Liver (tissue), 9 donors: ENCODE results near the gene ZNF814. TPM values are rescaled to one million over a fixed set of nuclear protein-coding genes. Genes with fewer than 3 reads are reported as not detected.

ENCODE experiments used
- DNase-seq: peaks from one replicate; pipeline ENCODE4 v3.0.0-alpha.2; 2017; ENCODE audit warnings: low spot score
- H3K27ac ChIP-seq, 2 donors: one replicate each; pipeline ENCODE4 v1.7.0; 2013; ENCODE audit warnings: inconsistent platforms in 2 of 2, low read length in 2 of 2, control low read depth in 1 of 2, low read depth in 1 of 2, mild to moderate bottlenecking in 1 of 2
- H3K27me3 ChIP-seq, 4 donors: one replicate each; pipeline versions ENCODE4 v1.6.1 to v1.7.0; 2013; ENCODE audit warnings: low read length in 3 of 4, inconsistent platforms in 1 of 4, mild to moderate bottlenecking in 1 of 4, moderate library complexity in 1 of 4; ENCODE audit not compliant: control insufficient read depth in 4 of 4, insufficient read depth in 4 of 4
- H3K36me3 ChIP-seq, 4 donors: one replicate each; pipeline versions ENCODE4 v1.6.1 to v1.7.0; 2013; ENCODE audit warnings: low read length in 3 of 4, mild to moderate bottlenecking in 3 of 4, low read depth in 1 of 4, moderate library complexity in 1 of 4; ENCODE audit not compliant: control insufficient read depth in 4 of 4, insufficient read depth in 3 of 4
- H3K4me1 ChIP-seq, 4 donors: one replicate each; pipeline versions ENCODE4 v1.6.1 to v1.7.0; 2013; ENCODE audit warnings: low read length in 3 of 4, mild to moderate bottlenecking in 3 of 4, moderate library complexity in 1 of 4; ENCODE audit not compliant: control insufficient read depth in 4 of 4, insufficient read depth in 4 of 4
- H3K4me3 ChIP-seq, 3 donors: one replicate each; pipeline versions ENCODE4 v1.6.1 to v1.7.0; 2013; ENCODE audit warnings: low read length in 3 of 3, control low read depth in 1 of 3, low read depth in 1 of 3, mild to moderate bottlenecking in 1 of 3
- H3K9ac ChIP-seq, 2 donors: one replicate each; pipeline ENCODE4 v1.7.0; 2013; ENCODE audit warnings: low read length in 2 of 2, mild to moderate bottlenecking in 2 of 2, moderate library complexity in 2 of 2, control low read depth in 1 of 2, low read depth in 1 of 2
- H3K9me3 ChIP-seq, 4 donors: one replicate each; pipeline versions ENCODE4 v1.6.1 to v1.7.0; 2013; ENCODE audit warnings: low read length in 3 of 4; ENCODE audit not compliant: control insufficient read depth in 4 of 4
- EGR1 ChIP-seq, 2 donors: IDR thresholded peaks; 2 replicates each; pipeline ENCODE4 v1.6.1; 2016 to 2018; ENCODE audit warnings: antibody characterized with exemption in 2 of 2, low read depth in 2 of 2
- FOXA1 ChIP-seq: IDR thresholded peaks from 2 replicates; pipeline ENCODE4 v1.6.1; 2016; ENCODE audit warnings: antibody characterized with exemption
- FOXA2 ChIP-seq: IDR thresholded peaks from 2 replicates; pipeline ENCODE4 v1.6.1; 2016; ENCODE audit warnings: antibody characterized with exemption
- GABPA ChIP-seq, 2 donors: IDR thresholded peaks in 1 of 2; conservative IDR thresholded peaks in 1 of 2; 2 replicates each; pipeline ENCODE4 v1.6.1; 2016; ENCODE audit warnings: antibody characterized with exemption in 2 of 2, mild to moderate bottlenecking in 1 of 2, moderate library complexity in 1 of 2
- HNF4A ChIP-seq, 2 donors: conservative IDR thresholded peaks; 2 replicates each; pipeline ENCODE4 v1.6.1; 2016; ENCODE audit warnings: antibody characterized with exemption in 2 of 2, mild to moderate bottlenecking in 2 of 2
- HNF4G ChIP-seq: IDR thresholded peaks from 2 replicates; pipeline ENCODE4 v1.6.1; 2016; ENCODE audit warnings: antibody characterized with exemption
- JUND ChIP-seq, 2 donors: IDR thresholded peaks; 2 replicates each; pipeline ENCODE4 v1.6.1; 2016; ENCODE audit warnings: antibody characterized with exemption in 2 of 2
- NR2F2 ChIP-seq: IDR thresholded peaks from 2 replicates; pipeline ENCODE4 v1.6.1; 2016; ENCODE audit warnings: antibody characterized with exemption
- RXRA ChIP-seq, 2 donors: IDR thresholded peaks; 2 replicates each; pipeline ENCODE4 v1.6.1; 2017 to 2018; ENCODE audit warnings: antibody characterized with exemption in 2 of 2, mild to moderate bottlenecking in 1 of 2
- SP1 ChIP-seq: IDR thresholded peaks from 2 replicates; pipeline ENCODE4 v1.6.1; 2018; ENCODE audit warnings: antibody characterized with exemption, mild to moderate bottlenecking
- TAF1 ChIP-seq: conservative IDR thresholded peaks from 2 replicates; pipeline ENCODE4 v1.6.1; 2016; ENCODE audit warnings: antibody characterized with exemption, mild to moderate bottlenecking
- YY1 ChIP-seq: IDR thresholded peaks from 2 replicates; pipeline ENCODE4 v1.6.1; 2016; ENCODE audit warnings: antibody characterized with exemption, mild to moderate bottlenecking
- WGBS: extraction: QIAGEN DNeasy Blood & Tissue Kit; methylation state at CpG from one replicate; pipeline ENCODE4 v1.1.7; 2013; 5-methylcytosine and 5-hydroxymethylcytosine counted together
- polyA plus RNA-seq, 2 donors: library from polyadenylated mRNA; stranded (reverse) in 1 of 2; unstranded in 1 of 2; fragments of 200-250 nt in 1 of 2; fragments of >200 nt in 1 of 2; fragmentation: Nextera tagmentation in 1 of 2; extraction: Ambion mirVana in 1 of 2; gene quantifications; one replicate each; pipeline versions ENCODE4 v1.2.1 to v1.2.3, GENCODE V29; 2013 to 2015
- total RNA-seq, 2 donors: library from RNA; depleted of rRNA; stranded (reverse); fragments of >200 nt; gene quantifications; one replicate each; pipeline ENCODE4 v1.2.3, GENCODE V29; 2014
- TF ChIP-seq, protein P1 (sequence below): fragments of 150-350 bp; IDR thresholded peaks from 2 replicates; pipeline ENCODE4 v1.5.1; 2017; ENCODE audit warnings: improper control_type of control experiment, low read depth, low read length; ENCODE audit not compliant: missing input control
- TF ChIP-seq, protein P2 (sequence below): IDR thresholded peaks from 2 replicates; pipeline ENCODE4 v1.6.1; 2016; ENCODE audit warnings: antibody characterized with exemption, mild to moderate bottlenecking
- TF ChIP-seq, protein P3 (sequence below): IDR thresholded peaks from 2 replicates; pipeline ENCODE4 v1.6.1; 2016; ENCODE audit warnings: antibody characterized with exemption
- TF ChIP-seq, protein P4 (sequence below): IDR thresholded peaks from 2 replicates; pipeline ENCODE4 v1.6.1; 2016; ENCODE audit warnings: antibody characterized with exemption
- donor health status: healthy.
- donor health status: healthy.
- donor health status: healthy.
- donor health status: healthy.
- donor health status: healthy.

Gene ZNF814
- total and polyA plus RNA-seq, 4 donors, result 6.9 to 13.8 (median 8.2) TPM

DNA sequence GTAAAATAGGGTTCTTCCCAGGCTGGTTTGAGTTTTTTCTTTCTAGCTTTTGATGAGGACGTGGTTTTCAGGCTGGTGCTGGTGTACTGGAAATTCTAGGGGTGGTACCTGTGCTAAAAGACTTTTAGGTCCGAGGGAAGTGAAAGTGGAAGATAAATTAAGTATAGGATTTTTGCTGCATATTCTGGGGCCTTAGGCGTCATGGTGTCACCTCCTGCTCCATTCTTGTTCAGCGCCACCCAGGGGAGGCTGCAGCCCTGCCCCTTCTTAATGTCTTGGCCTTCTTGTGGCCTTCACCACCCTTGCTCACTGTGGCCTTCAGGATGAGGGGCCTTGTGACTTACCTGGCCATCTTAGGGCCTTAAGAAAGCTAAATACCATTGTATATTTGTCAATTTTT is 86.6 kb downstream of the ZNF814 start:
- Histone ChIP-seq H3K9ac (no peak overlapping the region), H3K27me3 (no peaks in the 10 kb centered on the region), H3K27ac (no peak overlapping the region), H3K4me1 (peaks cover 7 to 17% (median 12%) of the 10 kb centered on the region in 4 donors), H3K4me3 (no peak overlapping the region), H3K36me3 (peaks cover 0 to 5% (median 3%) of the 10 kb centered on the region in 4 donors), H3K9me3 (no peaks in the 10 kb centered on the region)
- WGBS, result 92% methylated on average over 4 of the region's 4 CpGs
- TF ChIP-seq NR2F2 (no peak), HNF4G (no peak), YY1 (no peak), RXRA (IDR thresholded peaks at IDR 0.05) (no peak), FOXA2 (no peak), JUND (IDR thresholded peaks at IDR 0.05) (no peak), FOXA1 (no peak), GABPA (IDR thresholded peaks at IDR 0.05 in 1 of 2, conservative IDR thresholded peaks at IDR 0.05 in 1 of 2) (no peak)
- TF ChIP-seq, protein P1, sequence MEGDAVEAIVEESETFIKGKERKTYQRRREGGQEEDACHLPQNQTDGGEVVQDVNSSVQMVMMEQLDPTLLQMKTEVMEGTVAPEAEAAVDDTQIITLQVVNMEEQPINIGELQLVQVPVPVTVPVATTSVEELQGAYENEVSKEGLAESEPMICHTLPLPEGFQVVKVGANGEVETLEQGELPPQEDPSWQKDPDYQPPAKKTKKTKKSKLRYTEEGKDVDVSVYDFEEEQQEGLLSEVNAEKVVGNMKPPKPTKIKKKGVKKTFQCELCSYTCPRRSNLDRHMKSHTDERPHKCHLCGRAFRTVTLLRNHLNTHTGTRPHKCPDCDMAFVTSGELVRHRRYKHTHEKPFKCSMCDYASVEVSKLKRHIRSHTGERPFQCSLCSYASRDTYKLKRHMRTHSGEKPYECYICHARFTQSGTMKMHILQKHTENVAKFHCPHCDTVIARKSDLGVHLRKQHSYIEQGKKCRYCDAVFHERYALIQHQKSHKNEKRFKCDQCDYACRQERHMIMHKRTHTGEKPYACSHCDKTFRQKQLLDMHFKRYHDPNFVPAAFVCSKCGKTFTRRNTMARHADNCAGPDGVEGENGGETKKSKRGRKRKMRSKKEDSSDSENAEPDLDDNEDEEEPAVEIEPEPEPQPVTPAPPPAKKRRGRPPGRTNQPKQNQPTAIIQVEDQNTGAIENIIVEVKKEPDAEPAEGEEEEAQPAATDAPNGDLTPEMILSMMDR, result no peak
- TF ChIP-seq, protein P2, sequence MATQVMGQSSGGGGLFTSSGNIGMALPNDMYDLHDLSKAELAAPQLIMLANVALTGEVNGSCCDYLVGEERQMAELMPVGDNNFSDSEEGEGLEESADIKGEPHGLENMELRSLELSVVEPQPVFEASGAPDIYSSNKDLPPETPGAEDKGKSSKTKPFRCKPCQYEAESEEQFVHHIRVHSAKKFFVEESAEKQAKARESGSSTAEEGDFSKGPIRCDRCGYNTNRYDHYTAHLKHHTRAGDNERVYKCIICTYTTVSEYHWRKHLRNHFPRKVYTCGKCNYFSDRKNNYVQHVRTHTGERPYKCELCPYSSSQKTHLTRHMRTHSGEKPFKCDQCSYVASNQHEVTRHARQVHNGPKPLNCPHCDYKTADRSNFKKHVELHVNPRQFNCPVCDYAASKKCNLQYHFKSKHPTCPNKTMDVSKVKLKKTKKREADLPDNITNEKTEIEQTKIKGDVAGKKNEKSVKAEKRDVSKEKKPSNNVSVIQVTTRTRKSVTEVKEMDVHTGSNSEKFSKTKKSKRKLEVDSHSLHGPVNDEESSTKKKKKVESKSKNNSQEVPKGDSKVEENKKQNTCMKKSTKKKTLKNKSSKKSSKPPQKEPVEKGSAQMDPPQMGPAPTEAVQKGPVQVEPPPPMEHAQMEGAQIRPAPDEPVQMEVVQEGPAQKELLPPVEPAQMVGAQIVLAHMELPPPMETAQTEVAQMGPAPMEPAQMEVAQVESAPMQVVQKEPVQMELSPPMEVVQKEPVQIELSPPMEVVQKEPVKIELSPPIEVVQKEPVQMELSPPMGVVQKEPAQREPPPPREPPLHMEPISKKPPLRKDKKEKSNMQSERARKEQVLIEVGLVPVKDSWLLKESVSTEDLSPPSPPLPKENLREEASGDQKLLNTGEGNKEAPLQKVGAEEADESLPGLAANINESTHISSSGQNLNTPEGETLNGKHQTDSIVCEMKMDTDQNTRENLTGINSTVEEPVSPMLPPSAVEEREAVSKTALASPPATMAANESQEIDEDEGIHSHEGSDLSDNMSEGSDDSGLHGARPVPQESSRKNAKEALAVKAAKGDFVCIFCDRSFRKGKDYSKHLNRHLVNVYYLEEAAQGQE, result no peak
- TF ChIP-seq, protein P3, sequence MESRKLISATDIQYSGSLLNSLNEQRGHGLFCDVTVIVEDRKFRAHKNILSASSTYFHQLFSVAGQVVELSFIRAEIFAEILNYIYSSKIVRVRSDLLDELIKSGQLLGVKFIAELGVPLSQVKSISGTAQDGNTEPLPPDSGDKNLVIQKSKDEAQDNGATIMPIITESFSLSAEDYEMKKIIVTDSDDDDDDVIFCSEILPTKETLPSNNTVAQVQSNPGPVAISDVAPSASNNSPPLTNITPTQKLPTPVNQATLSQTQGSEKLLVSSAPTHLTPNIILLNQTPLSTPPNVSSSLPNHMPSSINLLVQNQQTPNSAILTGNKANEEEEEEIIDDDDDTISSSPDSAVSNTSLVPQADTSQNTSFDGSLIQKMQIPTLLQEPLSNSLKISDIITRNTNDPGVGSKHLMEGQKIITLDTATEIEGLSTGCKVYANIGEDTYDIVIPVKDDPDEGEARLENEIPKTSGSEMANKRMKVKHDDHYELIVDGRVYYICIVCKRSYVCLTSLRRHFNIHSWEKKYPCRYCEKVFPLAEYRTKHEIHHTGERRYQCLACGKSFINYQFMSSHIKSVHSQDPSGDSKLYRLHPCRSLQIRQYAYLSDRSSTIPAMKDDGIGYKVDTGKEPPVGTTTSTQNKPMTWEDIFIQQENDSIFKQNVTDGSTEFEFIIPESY, result no peak
- TF ChIP-seq, protein P4, sequence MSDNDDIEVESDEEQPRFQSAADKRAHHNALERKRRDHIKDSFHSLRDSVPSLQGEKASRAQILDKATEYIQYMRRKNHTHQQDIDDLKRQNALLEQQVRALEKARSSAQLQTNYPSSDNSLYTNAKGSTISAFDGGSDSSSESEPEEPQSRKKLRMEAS, result no peak
- no peak for DNase-seq

DNA sequence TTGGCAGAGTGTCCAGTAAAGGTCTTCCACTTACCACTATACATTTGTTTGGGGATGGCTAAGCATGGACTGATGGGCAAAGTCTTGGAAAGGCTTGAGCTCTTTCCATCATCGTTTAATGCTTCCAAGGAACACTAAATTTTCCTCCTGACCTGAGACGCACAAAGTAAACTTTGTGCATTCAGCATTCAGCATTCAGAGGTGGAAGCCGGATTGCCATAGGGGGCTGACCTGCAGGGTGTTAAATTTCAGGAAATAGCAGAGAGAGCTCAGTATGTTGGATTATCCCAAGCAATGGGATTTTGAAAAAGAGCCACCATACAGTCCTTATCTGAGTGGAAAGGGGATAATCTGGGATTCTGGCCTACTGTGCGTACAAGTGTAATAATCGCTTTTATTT is 88.1 kb downstream of the ZNF814 start:
- WGBS, result 92% methylated on average over 5 of the region's 5 CpGs
- H3K36me3 ChIP-seq, result peaks cover 0 to 11% (median 7%) of the 10 kb centered on the region in 4 donors
- H3K27me3 ChIP-seq, result no peaks in the 10 kb centered on the region
- no peak overlapping the region for H3K9ac ChIP-seq
- H3K9me3 ChIP-seq, result no peaks in the 10 kb centered on the region
- H3K4me3 ChIP-seq, result no peak overlapping the region
- H3K4me1 ChIP-seq, result peaks cover 7 to 16% (median 12%) of the 10 kb centered on the region in 4 donors
- no peak overlapping the region for H3K27ac ChIP-seq
- DNase-seq, result no peak
- TF ChIP-seq EGR1 (IDR thresholded peaks at IDR 0.05; ENCODE audit: low read depth in 2 of 2), result no peak
- no peak for TF ChIP-seq HNF4A (conservative IDR thresholded peaks at IDR 0.05)
- TF ChIP-seq, protein P3, result no peak
- no peak for TF ChIP-seq RXRA (IDR thresholded peaks at IDR 0.05)
- TF ChIP-seq SP1, result no peak
- TF ChIP-seq FOXA2, result no peak
- TF ChIP-seq JUND (IDR thresholded peaks at IDR 0.05), result no peak
- TF ChIP-seq TAF1, result no peak
- no peak for TF ChIP-seq HNF4G
- TF ChIP-seq YY1, result no peak
- TF ChIP-seq, protein P4, result no peak
- TF ChIP-seq, protein P2, result no peak
